Activated T-cell treated with anti-CD3 and anti-CD28 coated beads for 1 hour (primary cell): ENCODE results near the gene LY9.
"Not testable (repeated sequence)": the region's sequence is repeated elsewhere in the genome, so short reads cannot be mapped to it uniquely, and the experiment has no call there.

Experiments used
- DNase-seq: peaks from one replicate; pipeline ENCODE4 v3.0.0-alpha.2; 2020; ENCODE audit warnings: low read depth

LY9 gene

GRCh38 chr1:160866001-160866694, 70.2 kb downstream of the LY9 start:
- DNase-seq = no peak

- DNase-seq = no peak
Observed at GRCh38 chr1:160866695-160867260, 70.8 kb downstream of the LY9 start.

GRCh38 chr1:160867651-160868050, 71.7 kb downstream of the LY9 start:
- not testable (repeated sequence) for DNase-seq

GRCh38 chr1:160868141-160868540, 72.2 kb downstream of the LY9 start:
- DNase-seq = no peak

GRCh38 chr1:160874935-160875334, 79.0 kb downstream of the LY9 start:
- no peak for DNase-seq

- DNase-seq = not testable (repeated sequence)
Observed at GRCh38 chr1:160875591-160875990, 79.6 kb downstream of the LY9 start.

GRCh38 chr1:160876311-160876710, 80.3 kb downstream of the LY9 start:
- no peak for DNase-seq

GRCh38 chr1:160877221-160877620, 81.2 kb downstream of the LY9 start:
- DNase-seq = no peak
